Endothelial cell of umbilical vein (primary cell): Measurements from ENCODE around the gene CEP83. TPM values are rescaled to one million over a fixed set of nuclear protein-coding genes. Genes with fewer than 3 reads are reported as not detected.

Experiments used
- BruUV-seq: library from RNA; stranded (reverse); fragments of 400-500 nt; replicated peaks from 2 replicates; lab custom pipeline; 2021; lab: Mats Ljungman, UMichigan
- CTCF ChIA-PET: fragments of 300-600, 350-600 bp; sonication (Branson Sonifier 250); formaldehyde crosslinking; loops from one replicate; lab custom pipeline; 2021; ENCODE audit warnings: antibody characterized with exemption, inconsistent platforms; lab: Charles Lee
- POLR2A ChIA-PET: fragments of 300-600, 350-600 bp; sonication (Branson Sonifier 250); formaldehyde crosslinking; loops from one replicate; lab custom pipeline; 2021; ENCODE audit warnings: antibody characterized with exemption, inconsistent platforms; lab: Charles Lee
- DNase-seq: peaks from one replicate; pipeline ENCODE4 v3.0.0-alpha.2; 2011; ENCODE audit warnings: low read depth, low spot score
- FAIRE-seq: peaks from 2 replicates; lab custom pipeline; 2011; peaks lifted over from hg19 to GRCh38; lab: Jason Lieb, UNC
- H2AFZ ChIP-seq: 2 replicates; pipeline ENCODE4 v1.6.0; 2012; ENCODE audit warnings: low read depth, low read length, control low read depth, inconsistent platforms
- H3K27ac ChIP-seq: 2 replicates; pipeline ENCODE4 v1.5.1; 2011; ENCODE audit warnings: low read depth, mild to moderate bottlenecking, control low read depth, low read length, moderate library complexity; ENCODE audit not compliant: insufficient read depth
- H3K27me3 ChIP-seq, 2 experiments: 2 replicates each; pipeline versions ENCODE4 v1.6.0 to v1.6.1; 2011; ENCODE audit warnings: low read length in 2 of 2, mixed read lengths in 1 of 2; ENCODE audit not compliant: control insufficient read depth in 2 of 2, insufficient read depth in 2 of 2
- H3K36me3 ChIP-seq, 2 experiments: 2 replicates in 1 of 2; 3 replicates in 1 of 2; pipeline ENCODE4 v1.5.1; 2011; ENCODE audit warnings: low read length in 2 of 2, mild to moderate bottlenecking in 1 of 2, moderate library complexity in 1 of 2; ENCODE audit not compliant: control insufficient read depth in 2 of 2, insufficient read depth in 2 of 2; ENCODE audit errors: extremely low read depth in 1 of 2
- H3K4me1 ChIP-seq: 3 replicates; pipeline ENCODE4 v1.5.1; 2011; ENCODE audit warnings: mild to moderate bottlenecking, low read length; ENCODE audit not compliant: control insufficient read depth, insufficient read depth; ENCODE audit errors: extremely low read depth
- H3K4me2 ChIP-seq: 2 replicates; pipeline ENCODE4 v1.6.1; 2011; ENCODE audit warnings: low read length, control low read depth, mixed read lengths; ENCODE audit not compliant: insufficient read depth
- H3K4me3 ChIP-seq, 3 experiments: fragments of 200-600 bp in 1 of 3; sonication (generic), shearing (Covaris generic) in 1 of 3; replicated peaks in 1 of 3; 2 replicates each; pipeline ENCODE4 v1.5.1; 2011 to 2016; ENCODE audit warnings: control low read depth in 3 of 3, low read length in 3 of 3, mild to moderate bottlenecking in 2 of 3, inconsistent platforms in 1 of 3, low read depth in 1 of 3, moderate library complexity in 1 of 3; ENCODE audit not compliant: insufficient read depth in 1 of 3
- H3K79me2 ChIP-seq: 2 replicates; pipeline ENCODE4 v1.6.0; 2012; ENCODE audit warnings: low read length, inconsistent platforms; ENCODE audit not compliant: control insufficient read depth, insufficient read depth
- H3K9ac ChIP-seq: replicated peaks from 2 replicates; pipeline ENCODE3; 2011; ENCODE audit warnings: low read length, control low read depth; ENCODE audit not compliant: insufficient read depth; ENCODE audit errors: extremely low read depth
- H3K9me1 ChIP-seq: replicated peaks from 3 replicates; pipeline ENCODE4 v1.6.0; 2011; ENCODE audit warnings: mild to moderate bottlenecking, low read length; ENCODE audit not compliant: control insufficient read depth, insufficient read depth; ENCODE audit errors: extremely low read depth
- H3K9me3 ChIP-seq: replicated peaks from 2 replicates; pipeline ENCODE4 v1.5.1; 2012; ENCODE audit warnings: low read length, inconsistent platforms; ENCODE audit not compliant: control insufficient read depth, insufficient read depth
- H4K20me1 ChIP-seq: replicated peaks from 2 replicates; pipeline ENCODE3; 2011; ENCODE audit warnings: mild to moderate bottlenecking, low read length; ENCODE audit not compliant: control insufficient read depth, insufficient read depth; ENCODE audit errors: extremely low read depth
- CTCF ChIP-seq, 2 donors: IDR thresholded peaks; 1 replicate in 1 of 2; 2 replicates in 1 of 2; pipeline ENCODE4 v1.5.1; 2011; ENCODE audit warnings: low read length in 2 of 2, mild to moderate bottlenecking in 2 of 2, moderate library complexity in 2 of 2, control low read depth in 1 of 2, inconsistent platforms in 1 of 2, low read depth in 1 of 2; ENCODE audit not compliant: insufficient read depth in 1 of 2; ENCODE audit errors: extremely low read depth in 1 of 2
- EZH2 ChIP-seq: IDR thresholded peaks from 2 replicates; pipeline ENCODE4 v1.6.1; 2012; ENCODE audit warnings: borderline replicate concordance, low read depth, mild to moderate bottlenecking, moderate library complexity, low read length, inconsistent platforms; ENCODE audit not compliant: severe bottlenecking
- FOS ChIP-seq: IDR thresholded peaks from 2 replicates; pipeline ENCODE4 v1.6.1; 2011; ENCODE audit warnings: mild to moderate bottlenecking, low read length, moderate library complexity, borderline replicate concordance; ENCODE audit not compliant: insufficient read depth
- GATA2 ChIP-seq: IDR thresholded peaks from 2 replicates; pipeline ENCODE4 v1.7.0; 2011; ENCODE audit warnings: low read depth, mild to moderate bottlenecking, moderate library complexity, mixed read lengths, low read length; ENCODE audit not compliant: insufficient read length, insufficient read depth
- JUN ChIP-seq: IDR thresholded peaks from 2 replicates; pipeline ENCODE4 v1.6.1; 2011; ENCODE audit warnings: borderline replicate concordance, low read depth; ENCODE audit not compliant: insufficient read length, insufficient read depth
- MAX ChIP-seq: IDR thresholded peaks from 2 replicates; pipeline ENCODE4 v1.6.1; 2011; ENCODE audit not compliant: insufficient read depth, insufficient read length
- MYC ChIP-seq: IDR thresholded peaks from one replicate; pipeline ENCODE4 v1.6.1; 2011; ENCODE audit warnings: mild to moderate bottlenecking, low read depth, low read length
- POLR2A ChIP-seq: IDR thresholded peaks from 2 replicates; pipeline ENCODE4 v1.6.1; 2012; ENCODE audit warnings: low read depth, mild to moderate bottlenecking, control low read depth, low read length
- POLR2AphosphoS5 ChIP-seq: IDR thresholded peaks from 2 replicates; pipeline ENCODE4 v1.6.1; 2012; ENCODE audit warnings: low read depth, mild to moderate bottlenecking, control low read depth, low read length, moderate library complexity; ENCODE audit not compliant: insufficient read depth
- dilution Hi-C: fragments of 300-500 bp; cut with MboI; formaldehyde crosslinking; loops from one replicate; pipeline ENCODE4 v1.15.0; 2019; ENCODE audit warnings: low sequenced_read_pairs; ENCODE audit not compliant: extremely low pct_ligation_motif_present
- intact Hi-C: fragments of 100-400 bp; cut with micrococcal nuclease; formaldehyde crosslinking; loops from one replicate; pipeline ENCODE4 v1.10.0; 2022
- polyA plus RNA-seq, 4 experiments: library from polyadenylated mRNA; depleted of rRNA in 3 of 4; stranded (reverse) in 3 of 4; unstranded in 1 of 4; fragments of >200 nt; gene quantifications; 2 replicates each; pipeline versions ENCODE4 v1.2.1 to v1.2.3, GENCODE V29; 2011 to 2012; ENCODE audit warnings: missing spikeins in 1 of 4
- total RNA-seq: library from RNA; stranded (reverse); gene quantifications from 2 replicates; pipeline ENCODE4 v1.2.3, GENCODE V29; 2021

CEP83 gene
- total and polyA plus RNA-seq, 2 donors (not counting 3 experiments of a cell fraction or from before 2014, with no cell fraction given): 2.9 to 15.3 TPM

DNA sequence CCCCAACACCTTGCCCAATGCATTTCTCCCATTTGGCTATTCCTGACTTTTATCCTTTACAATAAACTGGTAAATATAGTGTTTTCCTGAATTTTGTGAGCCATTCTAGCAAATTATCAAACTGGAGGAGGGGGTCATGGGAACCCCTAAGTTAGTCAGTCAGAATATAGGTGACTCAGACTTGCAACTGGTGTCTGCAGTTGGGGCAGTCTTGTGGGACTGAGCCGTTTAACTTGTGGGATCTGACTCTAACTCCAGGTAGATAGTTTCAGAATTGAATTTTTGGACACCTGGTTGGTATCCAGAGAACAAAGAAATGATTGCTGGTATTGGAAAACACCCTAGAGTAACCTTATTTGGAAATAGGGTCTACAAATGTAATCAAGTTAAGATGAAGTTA, 133.4 kb downstream of the CEP83 start:
- H3K4me1 ChIP-seq: no peaks in the 10 kb centered on the region
- no peaks in the 10 kb centered on the region for H3K36me3 ChIP-seq
- no peak overlapping the region for H3K27ac ChIP-seq
- H3K9ac ChIP-seq: no peak overlapping the region
- TF ChIP-seq JUN (no peak), MYC (no peak), GATA2 (no peak), POLR2A (no peak), FOS (no peak), POLR2AphosphoS5 (no peak), CTCF (IDR thresholded peaks at IDR 0.05; ENCODE audit: extremely low read depth in 1 of 2, insufficient read depth in 1 of 2, low read depth in 1 of 2, low read length in 2 of 2) (no peak), MAX (no peak), EZH2 (no peak)
- DNase-seq: no peak
- CTCF ChIA-PET: no interaction called here
- BruUV-seq: no TSS peak
- intact Hi-C loops (no loop called here), dilution Hi-C loops (no loop called here)
- FAIRE-seq: no peak
- H2AFZ ChIP-seq: no peak overlapping the region
- no peaks in the 10 kb centered on the region for H3K79me2 ChIP-seq
- H4K20me1 ChIP-seq: no peaks in the 10 kb centered on the region
- no peak overlapping the region for H3K4me2 ChIP-seq
- H3K27me3 ChIP-seq: no peaks in the 10 kb centered on the region
- POLR2A ChIA-PET: no interaction called here
- H3K4me3 ChIP-seq: no peak overlapping the region
- no peaks in the 10 kb centered on the region for H3K9me3 ChIP-seq
- H3K9me1 ChIP-seq: no peaks in the 10 kb centered on the region
